ENCODE measurements around the gene TOMM6. TPM values are rescaled to one million over a fixed set of nuclear protein-coding genes. Genes with fewer than 3 reads are reported as not detected.

The TOMM6 gene
- total RNA-seq, 2 donors from 2014 or later, result 207 to 212 TPM

DNA sequence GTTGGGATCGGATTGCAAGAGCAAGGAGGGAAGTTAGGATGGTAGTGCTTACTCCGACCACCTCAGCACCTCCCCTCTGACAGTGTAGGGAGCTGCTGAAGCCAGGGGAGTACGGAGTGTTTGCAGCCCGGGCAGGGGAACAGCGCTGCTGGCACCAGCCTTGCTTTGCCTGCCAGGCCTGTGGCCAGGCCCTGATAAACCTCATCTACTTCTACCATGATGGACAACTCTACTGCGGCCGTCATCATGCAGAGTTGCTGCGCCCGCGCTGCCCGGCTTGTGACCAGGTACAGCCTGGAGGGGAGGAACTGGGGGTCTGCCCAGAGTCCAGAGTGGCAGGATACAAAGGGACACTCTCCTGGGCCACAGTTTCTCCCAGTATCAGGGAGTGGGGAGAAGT lies 2.2 kb upstream of the TOMM6 start:
- H3K4me1 Mint-ChIP-seq, result peaks cover 8% of the 10 kb centered on the region
- Histone ChIP-seq H3K36me3 (ENCODE audit: control insufficient read depth, insufficient read depth, low read length) (peaks cover 14% of the 10 kb centered on the region), H3K9ac (ENCODE audit: extremely low read depth, low read length, poor library complexity, severe bottlenecking) (no peak overlapping the region), H3K27ac (ENCODE audit: low read depth, low read length) (no peak overlapping the region), H3K4me1 (ENCODE audit: control insufficient read depth, insufficient read depth, low read length) (no peaks in the 10 kb centered on the region), H3K27me3 (ENCODE audit: control insufficient read depth, insufficient read depth, low read length, poor library complexity, severe bottlenecking) (peaks cover 50% of the 10 kb centered on the region), H3K9me3 (ENCODE audit: control insufficient read depth, low read length) (no peaks in the 10 kb centered on the region), H3K4me3 (ENCODE audit: low read length) (no peak overlapping the region)
- H3K36me3 Mint-ChIP-seq (ENCODE audit: low read depth), result peaks cover 15% of the 10 kb centered on the region
- DNase-seq, result no peak
- H3K9me3 Mint-ChIP-seq, result no peaks in the 10 kb centered on the region
- no peak overlapping the region for H3K4me3 Mint-ChIP-seq
- 88 to 92% methylated on average over 9 to 11 of the region's 11 CpGs for WGBS, 2 experiments (ENCODE audit: insufficient coverage in 1 of 2, insufficient read length in 1 of 2)
- peaks cover 59% of the 10 kb centered on the region for H3K27me3 Mint-ChIP-seq (ENCODE audit: insufficient read depth)
- no peak overlapping the region for H3K27ac Mint-ChIP-seq
- TF ChIP-seq, protein P1, sequence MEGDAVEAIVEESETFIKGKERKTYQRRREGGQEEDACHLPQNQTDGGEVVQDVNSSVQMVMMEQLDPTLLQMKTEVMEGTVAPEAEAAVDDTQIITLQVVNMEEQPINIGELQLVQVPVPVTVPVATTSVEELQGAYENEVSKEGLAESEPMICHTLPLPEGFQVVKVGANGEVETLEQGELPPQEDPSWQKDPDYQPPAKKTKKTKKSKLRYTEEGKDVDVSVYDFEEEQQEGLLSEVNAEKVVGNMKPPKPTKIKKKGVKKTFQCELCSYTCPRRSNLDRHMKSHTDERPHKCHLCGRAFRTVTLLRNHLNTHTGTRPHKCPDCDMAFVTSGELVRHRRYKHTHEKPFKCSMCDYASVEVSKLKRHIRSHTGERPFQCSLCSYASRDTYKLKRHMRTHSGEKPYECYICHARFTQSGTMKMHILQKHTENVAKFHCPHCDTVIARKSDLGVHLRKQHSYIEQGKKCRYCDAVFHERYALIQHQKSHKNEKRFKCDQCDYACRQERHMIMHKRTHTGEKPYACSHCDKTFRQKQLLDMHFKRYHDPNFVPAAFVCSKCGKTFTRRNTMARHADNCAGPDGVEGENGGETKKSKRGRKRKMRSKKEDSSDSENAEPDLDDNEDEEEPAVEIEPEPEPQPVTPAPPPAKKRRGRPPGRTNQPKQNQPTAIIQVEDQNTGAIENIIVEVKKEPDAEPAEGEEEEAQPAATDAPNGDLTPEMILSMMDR (conservative IDR thresholded peaks at IDR 0.05), result no peak

GRCh38 chr6:41785689-41786450 lies 1.6 kb upstream of the TOMM6 start:
- TF ChIP-seq, protein P1 (conservative IDR thresholded peaks at IDR 0.05), result no peak
- Mint-ChIP-seq H3K4me3 (peak overlapping the region; percentile 97), H3K9me3 (no peaks in the 10 kb centered on the region), H3K36me3 (ENCODE audit: low read depth) (peaks cover 17% of the 10 kb centered on the region), H3K27me3 (ENCODE audit: insufficient read depth) (peaks cover 55% of the 10 kb centered on the region), H3K27ac (no peak overlapping the region), H3K4me1 (peaks cover 8% of the 10 kb centered on the region)
- H3K27ac ChIP-seq (ENCODE audit: low read depth, low read length), result no peak overlapping the region
- no peaks in the 10 kb centered on the region for H3K4me1 ChIP-seq (ENCODE audit: control insufficient read depth, insufficient read depth, low read length)
- 28 to 74% methylated on average over 4 to 28 of the region's 29 CpGs for WGBS, 2 experiments (ENCODE audit: insufficient coverage in 1 of 2, insufficient read length in 1 of 2)
- no peak overlapping the region for H3K9ac ChIP-seq (ENCODE audit: extremely low read depth, low read length, poor library complexity, severe bottlenecking)
- no peaks in the 10 kb centered on the region for H3K9me3 ChIP-seq (ENCODE audit: control insufficient read depth, low read length)
- DNase-seq, result no peak
- H3K27me3 ChIP-seq (ENCODE audit: control insufficient read depth, insufficient read depth, low read length, poor library complexity, severe bottlenecking), result peaks cover 48% of the 10 kb centered on the region
- peaks cover 21% of the 10 kb centered on the region for H3K36me3 ChIP-seq (ENCODE audit: control insufficient read depth, insufficient read depth, low read length)
- H3K4me3 ChIP-seq (ENCODE audit: low read length), result peak overlapping the region; percentile 100

GRCh38 chr6:41786451-41787218 lies 859 bp upstream of the TOMM6 start:
- H3K27ac Mint-ChIP-seq, result peak overlapping the region; percentile 98
- H3K9me3 Mint-ChIP-seq, result no peaks in the 10 kb centered on the region
- H3K27ac ChIP-seq (ENCODE audit: low read depth, low read length), result peak overlapping the region; percentile 59
- peaks cover 27% of the 10 kb centered on the region for H3K36me3 ChIP-seq (ENCODE audit: control insufficient read depth, insufficient read depth, low read length)
- peaks cover 40% of the 10 kb centered on the region for H3K27me3 ChIP-seq (ENCODE audit: control insufficient read depth, insufficient read depth, low read length, poor library complexity, severe bottlenecking)
- H3K36me3 Mint-ChIP-seq (ENCODE audit: low read depth), result peaks cover 20% of the 10 kb centered on the region
- 0 to 1% methylated on average over 26 to 58 of the region's 58 CpGs for WGBS, 2 experiments (ENCODE audit: insufficient coverage in 1 of 2, insufficient read length in 1 of 2)
- H3K4me1 ChIP-seq (ENCODE audit: control insufficient read depth, insufficient read depth, low read length), result no peaks in the 10 kb centered on the region
- H3K27me3 Mint-ChIP-seq (ENCODE audit: insufficient read depth), result peaks cover 47% of the 10 kb centered on the region
- no peaks in the 10 kb centered on the region for H3K9me3 ChIP-seq (ENCODE audit: control insufficient read depth, low read length)
- peak overlapping the region; percentile 100 for H3K4me3 ChIP-seq (ENCODE audit: low read length)
- TF ChIP-seq, protein P1 (conservative IDR thresholded peaks at IDR 0.05), result peak; percentile 86
- H3K9ac ChIP-seq (ENCODE audit: extremely low read depth, low read length, poor library complexity, severe bottlenecking), result peak overlapping the region; percentile 98
- H3K4me3 Mint-ChIP-seq, result peak overlapping the region; percentile 97
- H3K4me1 Mint-ChIP-seq, result peaks cover 3% of the 10 kb centered on the region
- DNase-seq, result peak; percentile 96

Measured in endodermal cell (in vitro differentiated cells).